Non-pigmented ciliary epithelial cell (primary cell): Measurements from ENCODE around the gene GGT1.
"Not testable (repeated sequence)": the region's sequence is repeated elsewhere in the genome, so short reads cannot be mapped to it uniquely, and the experiment has no call there.

Experiments
- DNase-seq: peaks from one replicate; pipeline ENCODE4 v3.0.0-alpha.2; 2010; ENCODE audit warnings: low read depth

Gene GGT1

GRCh38 chr22:24584166-24584790, 18.7 kb upstream of the GGT1 start:
- DNase-seq = no peak

GRCh38 chr22:24584871-24585411, 18.1 kb upstream of the GGT1 start:
- no peak for DNase-seq

- no peak for DNase-seq
These were observed 17.5 kb upstream of the GGT1 start for GRCh38 chr22:24585461-24585860.

GRCh38 chr22:24585927-24586546, 17.0 kb upstream of the GGT1 start:
- DNase-seq = no peak

GRCh38 chr22:24587251-24587650, 15.7 kb upstream of the GGT1 start:
- DNase-seq = no peak

- DNase-seq = no peak
These were observed 15.0 kb upstream of the GGT1 start for GRCh38 chr22:24587948-24588347.

GRCh38 chr22:24588381-24588756, 14.6 kb upstream of the GGT1 start:
- no peak for DNase-seq

- DNase-seq = no peak
These were observed 14.1 kb upstream of the GGT1 start for GRCh38 chr22:24588757-24589481.

- DNase-seq = no peak
These were observed 13.4 kb upstream of the GGT1 start for GRCh38 chr22:24589518-24590030.

GRCh38 chr22:24590596-24591173, 12.3 kb upstream of the GGT1 start:
- DNase-seq = no peak

- DNase-seq = no peak
These were observed 11.6 kb upstream of the GGT1 start for GRCh38 chr22:24591286-24591830.

GRCh38 chr22:24592058-24592850, 10.7 kb upstream of the GGT1 start:
- DNase-seq = no peak

GRCh38 chr22:24592851-24593558, 10.0 kb upstream of the GGT1 start, which contains the start of gene LRRC75B:
LRRC75B (minus strand) TSS chr22:24593073; CDS start chr22:24593039, 34 bp downstream.
- peak; percentile 11 for DNase-seq

- DNase-seq = not testable (repeated sequence)
These were observed 9.5 kb upstream of the GGT1 start for GRCh38 chr22:24593559-24593835.

- DNase-seq = no peak
These were observed 9.0 kb upstream of the GGT1 start for GRCh38 chr22:24593836-24594568.

- DNase-seq = no peak
These were observed 8.3 kb upstream of the GGT1 start for GRCh38 chr22:24594569-24595120.

- no peak for DNase-seq
These were observed 7.8 kb upstream of the GGT1 start for GRCh38 chr22:24595228-24595627.

GRCh38 chr22:24595863-24596262, 7.1 kb upstream of the GGT1 start:
- no peak for DNase-seq

GRCh38 chr22:24597076-24597475, 5.9 kb upstream of the GGT1 start:
- DNase-seq = not testable (repeated sequence)

- DNase-seq = no peak
These were observed 3.5 kb upstream of the GGT1 start for GRCh38 chr22:24599514-24599913.
